ENCODE data around the gene DPP9.
"Not testable (repeated sequence)": the region's sequence is repeated elsewhere in the genome, so short reads cannot be mapped to it uniquely, and the experiment has no call there.

The DPP9 gene

DNA sequence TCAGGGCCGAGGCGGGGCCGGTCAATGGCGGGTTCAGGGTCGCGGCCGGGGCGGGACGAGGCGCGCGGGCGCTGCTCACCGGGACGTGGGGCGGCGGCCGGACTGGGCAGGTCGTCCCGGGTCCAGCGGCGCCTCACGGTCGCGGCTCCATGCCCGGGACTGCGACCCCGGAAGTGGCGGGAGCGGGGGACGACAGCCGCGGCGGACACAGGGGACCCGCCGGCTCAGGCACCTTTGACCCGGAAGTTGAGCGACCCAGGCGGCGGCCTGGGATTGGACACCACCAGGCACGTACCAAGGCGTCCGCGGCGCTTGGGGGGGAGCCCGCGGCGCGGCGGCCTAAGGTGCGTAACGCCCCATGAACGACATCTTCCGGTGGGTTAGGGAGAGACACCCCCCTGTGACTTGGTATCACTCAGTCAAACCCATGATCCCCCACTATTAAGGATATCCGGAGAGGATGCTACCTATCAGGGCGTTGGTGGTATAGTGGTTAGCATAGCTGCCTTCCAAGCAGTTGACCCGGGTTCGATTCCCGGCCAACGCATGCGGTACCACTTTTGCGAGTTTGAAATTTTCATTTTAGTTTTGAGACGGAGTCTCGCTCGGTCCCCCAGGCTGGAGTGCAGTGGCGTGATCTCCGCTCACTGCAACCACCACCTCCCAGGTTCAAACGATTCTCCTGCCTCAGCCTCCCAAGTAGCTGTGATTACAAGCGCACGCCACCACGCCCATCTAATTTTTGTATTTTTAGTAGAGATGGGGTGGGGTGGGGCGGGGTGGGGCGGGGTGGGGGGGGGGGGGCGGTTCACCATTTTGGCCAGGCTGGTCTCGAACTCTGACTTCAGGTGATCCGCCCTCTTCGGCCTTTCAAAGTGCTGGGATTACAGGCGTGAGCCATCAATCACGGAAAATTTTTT is at the start of gene DPP9:
TSS of gene DPP9 (minus strand) at position 248 of the 920 bp plus-strand sequence. CDS start 3,936 bp downstream, outside the sequence.
- DNase-seq: peak; percentile 97 to 98

DNA sequence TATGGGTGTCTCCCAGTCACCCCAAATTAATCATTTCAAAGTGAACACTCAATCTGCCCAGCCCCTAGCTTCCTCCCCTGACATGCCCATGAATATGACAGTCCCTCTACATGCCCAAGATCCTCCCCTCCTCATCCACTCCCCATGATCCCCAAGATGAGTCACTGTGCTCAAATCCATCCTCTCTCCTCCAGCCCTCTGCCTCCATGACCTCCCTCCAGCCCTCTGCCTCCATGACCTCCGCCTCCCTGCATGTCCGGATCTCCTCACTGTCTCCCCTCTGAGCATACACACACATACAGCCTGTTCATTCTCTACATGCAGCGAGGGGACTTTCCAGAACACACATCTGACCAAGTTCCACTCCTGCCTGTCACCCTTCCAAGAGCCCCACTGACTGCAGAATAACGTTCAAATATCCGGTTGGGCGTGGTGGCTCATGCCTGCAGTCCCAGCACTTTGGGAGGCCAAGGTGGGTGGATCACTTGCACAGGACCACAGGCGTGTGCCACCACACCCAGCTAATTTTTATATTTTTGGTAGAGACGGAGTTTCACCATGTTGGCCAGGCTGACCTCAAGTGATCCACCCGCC is 49.5 kb upstream of the DPP9 start:
- DNase-seq: no peak

DNA sequence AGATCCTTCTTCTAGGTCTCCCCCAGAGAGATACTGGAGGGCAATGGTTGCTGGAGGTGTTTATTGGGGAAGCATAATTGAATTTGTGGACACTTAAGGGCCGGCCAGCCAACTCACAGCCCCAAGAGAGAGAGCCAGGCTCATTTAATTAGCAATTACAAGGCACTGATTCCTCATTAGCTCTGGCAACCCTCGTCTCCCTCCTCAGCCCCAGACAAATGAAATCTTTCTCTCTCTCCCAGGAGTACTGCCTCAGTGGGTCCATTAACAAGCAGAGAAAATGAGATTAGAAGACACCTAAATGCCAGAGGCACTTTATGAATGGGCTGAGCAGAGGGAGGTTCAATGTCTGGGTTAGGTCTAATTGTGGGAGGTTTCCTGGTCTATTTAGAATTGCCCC is 48.9 kb upstream of the DPP9 start:
- DNase-seq: no peak

DNA sequence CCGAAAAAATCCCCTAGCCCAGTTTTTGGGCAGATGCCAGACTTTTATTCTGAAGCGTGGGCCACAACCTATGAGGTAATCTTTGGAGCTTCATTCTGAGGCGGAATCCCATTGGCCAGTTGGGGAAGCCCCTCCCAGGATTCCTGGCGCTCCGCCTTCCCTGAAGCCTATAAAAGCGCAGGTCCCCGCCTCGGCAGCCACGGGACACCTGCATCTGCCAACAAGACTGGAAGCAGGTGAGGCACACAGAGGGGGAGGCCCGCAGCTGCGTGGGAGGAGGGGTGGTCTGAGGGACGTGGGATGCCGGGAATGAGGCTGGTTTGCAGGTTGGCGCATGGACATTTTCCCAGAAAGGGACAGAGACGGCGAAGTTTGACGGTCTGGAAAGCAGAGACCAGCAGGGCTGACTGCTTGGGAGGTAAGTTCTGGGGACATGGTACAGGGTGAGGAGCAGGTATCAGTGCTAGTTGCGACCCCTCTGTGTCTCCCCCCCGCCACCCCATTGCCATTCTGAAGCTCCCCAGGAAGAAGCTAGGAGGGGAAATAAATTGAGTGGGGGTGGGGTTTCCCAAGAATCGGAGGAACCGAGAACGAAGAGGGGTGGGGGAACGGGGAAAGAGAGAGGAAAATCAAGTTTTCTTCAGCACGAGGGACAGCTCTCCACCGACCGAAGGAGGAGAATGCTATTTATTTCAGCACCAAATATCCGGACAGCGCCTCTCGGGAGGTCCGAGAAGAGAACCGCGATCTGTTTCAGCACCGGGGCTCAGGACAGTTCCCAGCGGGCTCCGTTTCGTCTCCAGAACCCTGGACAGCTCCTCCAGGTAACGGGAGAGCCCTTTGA is 45.5 kb upstream of the DPP9 start:
- DNase-seq: peak; percentile 88

DNA sequence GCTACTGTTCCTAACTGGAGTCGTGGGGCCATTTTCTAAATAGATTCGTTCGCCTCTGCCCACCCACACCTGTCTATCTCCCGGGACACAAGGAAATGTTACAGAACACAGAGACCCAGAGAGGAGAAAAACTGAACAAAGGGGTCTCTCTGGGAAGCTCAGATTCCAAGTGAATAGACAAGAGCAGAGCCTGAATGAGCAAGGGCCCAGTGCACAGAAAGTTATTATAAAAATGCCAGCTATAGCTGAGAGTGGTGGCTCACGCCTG is 40.7 kb upstream of the DPP9 start:
- DNase-seq: no peak

DNA sequence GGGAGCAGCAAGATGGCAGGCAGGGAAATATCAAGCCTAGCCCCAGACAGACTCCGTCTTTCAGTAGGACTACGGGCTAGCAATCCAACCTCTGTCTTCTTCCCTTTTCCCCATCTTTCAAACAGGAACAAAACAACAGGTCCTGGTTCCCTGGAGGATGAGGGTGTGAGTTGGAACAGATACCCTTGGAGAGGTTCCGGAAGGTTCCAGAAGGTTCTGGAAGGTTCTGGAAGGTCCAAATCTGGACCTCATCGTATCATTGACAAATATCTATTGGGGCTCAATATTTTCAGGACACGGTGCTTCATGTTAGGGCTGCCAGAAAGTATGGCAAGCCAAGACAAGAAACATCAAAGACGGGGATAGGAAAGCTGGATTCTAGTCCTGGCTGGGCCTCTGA is 39.4 kb upstream of the DPP9 start:
- DNase-seq: no peak

DNA sequence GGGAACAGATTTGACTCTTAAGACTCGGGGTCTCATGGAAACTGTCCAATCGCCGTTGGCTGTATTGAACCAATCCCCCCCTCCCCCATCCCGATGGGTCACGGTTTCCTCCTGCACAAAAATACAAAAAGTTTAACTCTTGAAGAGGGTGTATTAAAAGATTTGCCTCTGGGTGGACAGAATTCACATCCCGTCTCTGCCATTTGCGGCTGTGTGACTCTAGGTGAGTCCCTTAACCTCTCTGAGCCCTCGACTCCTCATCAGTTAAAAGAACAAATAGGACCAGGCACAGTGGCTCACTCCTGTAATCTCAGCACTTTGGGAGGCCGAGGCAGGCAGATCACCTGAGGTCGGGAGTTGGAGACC is 36.6 kb upstream of the DPP9 start:
- DNase-seq: no peak

DNA sequence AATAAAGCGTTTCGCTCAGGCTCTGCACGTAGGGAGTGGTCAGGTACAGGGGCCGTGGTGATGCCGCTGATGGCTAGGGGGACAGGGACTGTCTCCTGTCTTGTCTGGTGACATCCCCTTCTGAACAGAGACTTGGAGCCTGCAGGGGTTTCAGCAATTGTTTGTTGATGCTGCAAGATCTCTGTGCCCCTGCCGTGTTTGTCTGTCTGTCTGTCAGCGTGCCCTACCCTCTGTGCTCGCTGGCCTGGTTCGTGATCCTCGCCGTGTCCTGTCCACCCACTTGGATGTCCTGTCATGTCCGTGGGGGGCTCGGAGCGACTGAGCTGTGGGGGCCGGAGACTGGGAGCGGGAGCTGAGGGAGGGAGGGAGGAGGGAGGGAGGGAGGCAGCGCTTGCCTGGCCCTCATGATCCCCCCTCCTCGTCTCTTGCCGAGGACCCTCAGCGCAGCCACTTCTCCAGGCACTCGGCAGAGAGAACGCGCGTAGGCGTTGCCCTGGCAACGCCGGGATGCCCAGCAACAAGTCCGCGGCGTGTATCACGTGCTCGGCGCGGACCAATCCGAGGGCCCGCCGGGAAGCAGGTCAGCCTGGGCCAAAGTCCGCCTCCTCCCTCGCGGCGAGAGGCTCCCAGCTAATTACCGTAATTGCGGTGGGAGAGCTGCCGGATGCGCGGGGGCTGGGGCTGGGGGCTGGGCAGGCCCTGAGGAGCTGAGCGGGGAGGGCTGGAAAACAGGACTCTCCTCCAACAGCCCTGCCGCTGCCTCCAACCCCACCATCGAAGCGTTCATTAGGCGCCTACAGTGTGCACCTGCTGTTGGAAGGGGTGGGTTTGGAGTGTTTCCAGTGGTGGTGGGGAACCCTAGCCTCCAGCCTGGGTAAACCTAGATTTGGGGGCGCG is 36.0 kb upstream of the DPP9 start:
- DNase-seq: peak; percentile 50 to 55

DNA sequence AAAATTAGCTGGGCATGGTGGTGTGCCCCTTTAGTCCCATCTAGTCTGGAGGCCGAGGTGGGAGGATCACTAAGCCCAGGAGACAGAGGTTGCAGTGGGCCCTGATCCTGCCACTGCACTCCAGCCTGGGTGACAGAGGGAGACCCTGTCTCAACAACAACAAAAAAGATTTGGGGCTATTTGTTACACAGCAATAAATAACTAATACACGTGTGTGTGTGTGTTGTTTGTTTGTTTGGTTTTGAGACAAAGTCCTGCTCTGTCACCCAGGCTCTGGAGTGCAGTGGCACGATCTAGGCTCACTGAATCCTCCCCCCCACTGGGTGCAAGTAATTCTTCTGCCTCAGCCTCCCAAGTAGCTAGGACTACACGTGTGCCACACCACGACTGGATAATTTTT is 35.0 kb upstream of the DPP9 start:
- no peak for DNase-seq

DNA sequence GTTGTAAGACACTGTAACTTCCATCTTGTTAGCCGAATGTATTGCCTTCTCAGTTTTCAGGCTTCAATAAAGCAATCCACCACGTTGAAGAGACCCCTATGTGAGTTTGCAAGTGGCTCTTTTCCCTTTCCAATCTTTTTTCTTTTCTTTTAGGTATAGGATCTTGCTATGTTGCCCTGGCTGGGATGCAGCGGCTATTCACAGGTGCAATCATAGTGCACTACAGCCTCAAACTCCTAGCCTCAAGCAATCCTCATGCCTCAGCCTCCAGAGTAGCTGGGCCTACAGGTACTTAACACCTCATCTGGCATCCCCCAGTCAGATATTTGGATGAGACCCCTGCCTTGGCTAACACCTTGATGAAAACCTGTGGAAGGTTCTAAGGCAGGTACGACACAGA is 34.4 kb upstream of the DPP9 start:
- no peak for DNase-seq

DNA sequence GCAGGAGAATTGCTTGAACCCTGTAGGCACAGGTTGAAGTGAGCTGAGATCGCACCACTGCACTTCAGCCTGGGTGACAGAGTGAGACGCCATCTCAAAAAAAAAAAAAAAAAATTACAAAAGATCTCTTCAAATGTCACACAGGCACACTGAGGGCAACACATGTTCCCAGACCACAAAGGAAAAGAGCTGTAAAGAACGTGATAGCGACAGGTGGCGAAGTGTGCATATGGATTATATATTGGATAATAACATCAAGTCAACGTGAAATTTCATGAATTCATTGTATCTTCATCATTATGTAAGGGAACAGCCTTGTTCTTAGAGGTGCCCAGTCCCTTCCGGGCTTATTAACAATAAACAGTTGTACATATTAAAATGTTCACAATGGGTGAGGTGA is 31.8 kb upstream of the DPP9 start:
- no peak for DNase-seq

DNA sequence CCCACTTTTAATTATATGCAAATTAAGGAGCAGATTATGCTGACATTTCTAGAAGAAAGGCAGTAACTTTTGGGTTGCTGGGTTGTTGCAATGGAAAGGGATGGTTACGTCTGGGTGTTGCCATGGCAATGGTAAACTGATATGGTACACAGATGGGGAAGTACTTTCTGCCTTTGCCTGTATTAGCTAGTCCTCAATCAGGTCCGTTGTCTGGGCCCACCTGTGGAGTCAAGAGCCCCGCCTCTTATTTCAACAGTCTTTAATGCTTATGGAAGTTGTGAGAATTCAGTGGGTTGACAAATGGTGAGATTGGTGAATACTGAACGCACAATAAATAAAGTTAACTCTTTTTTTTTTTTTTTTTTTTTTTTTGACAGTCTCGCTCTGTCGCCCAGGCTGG is 30.6 kb upstream of the DPP9 start:
- DNase-seq: peak in 1 of 2 experiments; percentile 8

DNA sequence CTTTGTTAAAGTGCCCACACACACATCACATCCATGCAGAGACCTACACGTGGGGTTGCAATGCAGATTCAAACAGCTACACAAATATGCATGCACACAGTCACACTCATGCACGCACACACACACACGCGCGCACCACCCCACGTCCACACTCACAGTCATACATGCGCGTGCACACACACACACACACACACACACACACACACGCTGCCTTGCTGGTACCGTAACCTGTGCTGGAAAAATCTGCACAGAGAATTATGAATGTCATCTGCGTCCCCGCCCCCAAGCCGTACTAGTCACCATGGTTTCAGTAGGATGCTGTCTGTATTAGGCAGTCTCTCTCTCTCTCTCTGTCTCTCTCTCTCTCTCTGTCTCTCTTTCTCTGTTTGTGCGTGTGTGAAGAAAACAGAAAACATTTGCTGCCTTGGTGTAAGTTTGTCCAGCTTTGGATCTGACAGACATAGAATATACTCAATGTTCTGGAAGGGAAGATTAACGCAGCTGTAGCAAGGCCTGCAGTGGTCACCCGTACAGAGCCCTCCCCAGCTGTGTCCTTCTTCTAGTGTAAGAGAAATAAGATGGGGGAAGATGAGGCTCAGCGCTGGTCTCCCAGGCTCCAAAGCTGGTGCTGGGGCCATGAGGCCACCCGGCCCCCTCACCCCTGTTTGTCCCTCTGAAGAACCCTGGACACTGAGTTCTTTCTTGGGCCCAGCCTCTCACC is 26.4 kb upstream of the DPP9 start:
- no peak for DNase-seq

DNA sequence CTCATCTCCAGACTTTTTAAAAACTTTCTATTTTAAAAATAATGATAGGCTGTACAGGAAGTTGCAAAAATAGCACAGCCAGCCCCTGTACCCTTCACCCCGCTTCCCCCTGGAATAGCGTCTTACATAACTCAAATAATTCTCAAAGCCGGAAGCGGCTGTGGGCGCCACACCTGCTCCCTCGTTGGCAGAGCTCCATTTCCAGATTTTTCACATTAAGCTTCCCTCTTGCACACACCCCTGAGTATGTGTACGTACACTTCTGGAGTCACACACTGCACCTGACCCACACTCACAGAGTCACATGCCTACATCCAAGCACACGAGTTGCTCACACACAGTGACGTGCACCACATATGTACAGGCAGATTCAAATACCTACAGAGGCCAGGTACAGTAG is 24.9 kb upstream of the DPP9 start:
- DNase-seq: no peak

DNA sequence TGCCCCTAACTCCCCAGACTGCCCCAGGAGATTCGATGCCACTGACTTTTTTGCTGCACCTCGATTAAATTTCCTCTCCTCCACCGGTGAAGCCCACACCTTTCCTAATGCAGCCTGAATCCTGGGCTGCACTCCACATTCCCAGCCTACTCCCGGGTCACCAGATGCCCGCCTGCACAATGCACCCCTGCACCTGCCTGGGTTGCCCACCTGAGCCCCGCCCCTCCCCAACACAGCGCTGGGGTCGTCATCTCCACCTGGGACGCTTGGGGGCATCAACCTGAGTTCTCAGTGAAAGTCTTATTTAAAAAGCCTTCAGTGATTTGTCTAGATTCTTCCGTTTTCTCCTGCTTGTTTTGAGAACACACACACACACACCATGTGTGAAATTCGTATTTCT is 24.5 kb upstream of the DPP9 start:
- no peak for DNase-seq

DNA sequence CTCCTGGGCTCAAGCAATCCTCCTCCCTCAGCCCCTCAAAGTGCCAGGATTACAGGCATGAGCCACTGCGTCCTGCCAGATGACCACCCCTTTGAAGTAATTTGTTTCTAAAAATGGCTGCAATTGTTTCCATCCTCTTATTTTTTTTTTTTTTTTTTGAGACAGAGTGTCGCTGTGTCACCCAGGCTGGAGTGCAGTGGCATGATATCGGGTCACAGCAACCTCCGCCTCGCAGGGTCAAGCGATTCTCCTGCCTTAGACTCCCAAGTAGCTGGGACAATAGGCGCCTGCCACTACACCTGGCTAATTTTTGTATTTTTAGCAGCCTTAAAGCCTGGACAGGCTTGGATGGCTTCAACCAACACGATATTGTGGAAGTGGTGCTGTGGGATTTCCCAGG is 22.3 kb upstream of the DPP9 start:
- DNase-seq: no peak

DNA sequence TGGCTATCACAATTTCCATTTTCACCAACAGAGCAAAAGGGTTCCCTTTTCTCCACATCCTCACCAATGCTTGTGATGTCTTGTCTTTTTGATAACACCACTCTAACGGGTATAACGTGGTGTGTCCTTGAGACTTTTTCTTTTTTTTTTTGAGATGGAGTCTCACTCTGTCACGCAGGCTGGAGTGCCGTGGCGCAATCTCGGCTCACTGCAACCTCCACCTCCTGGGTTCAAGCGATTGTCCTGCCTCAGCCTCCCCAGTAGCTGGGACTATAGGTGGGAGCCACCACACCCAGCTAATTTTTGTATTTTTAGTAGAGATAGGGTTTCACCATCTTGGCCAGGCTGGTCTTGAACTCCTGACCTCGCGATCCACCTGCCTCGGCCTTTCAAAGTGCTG is 21.5 kb upstream of the DPP9 start:
- not testable (repeated sequence) for DNase-seq

DNA sequence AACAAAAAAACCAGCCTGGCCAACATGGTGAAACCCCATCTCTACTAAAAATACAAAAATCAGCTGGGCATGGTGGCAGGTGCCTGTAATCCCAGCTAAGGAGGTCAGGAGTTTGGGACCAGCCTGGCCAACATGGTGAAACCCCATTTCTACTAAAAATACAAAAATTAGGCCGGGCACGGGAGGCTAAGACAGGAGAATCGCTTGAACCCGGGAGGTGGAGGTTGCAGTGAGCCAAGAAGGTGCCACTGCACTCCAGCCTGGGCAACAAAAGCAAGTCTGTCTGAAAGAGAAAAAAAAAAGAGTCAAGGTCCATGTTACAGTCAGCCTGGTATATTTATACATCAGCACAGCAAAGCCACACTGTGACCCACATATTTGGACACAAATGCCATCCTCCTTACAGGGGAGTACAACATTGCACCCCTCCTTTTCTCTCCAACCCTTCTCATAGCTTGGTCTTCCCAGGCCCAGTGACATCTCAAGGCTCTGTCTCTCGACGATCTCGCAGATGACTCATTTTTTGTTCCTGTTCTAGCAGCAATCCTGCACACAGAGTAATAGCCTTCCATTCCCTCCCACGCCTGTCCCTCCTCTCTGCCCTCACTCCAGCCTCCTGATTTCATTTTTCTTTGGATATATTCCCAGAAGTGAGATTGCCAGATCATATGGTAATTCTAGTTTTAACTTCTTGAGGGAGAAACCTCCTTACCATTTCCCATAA is 21.0 kb upstream of the DPP9 start:
- DNase-seq: peak; percentile 31 to 49

DNA sequence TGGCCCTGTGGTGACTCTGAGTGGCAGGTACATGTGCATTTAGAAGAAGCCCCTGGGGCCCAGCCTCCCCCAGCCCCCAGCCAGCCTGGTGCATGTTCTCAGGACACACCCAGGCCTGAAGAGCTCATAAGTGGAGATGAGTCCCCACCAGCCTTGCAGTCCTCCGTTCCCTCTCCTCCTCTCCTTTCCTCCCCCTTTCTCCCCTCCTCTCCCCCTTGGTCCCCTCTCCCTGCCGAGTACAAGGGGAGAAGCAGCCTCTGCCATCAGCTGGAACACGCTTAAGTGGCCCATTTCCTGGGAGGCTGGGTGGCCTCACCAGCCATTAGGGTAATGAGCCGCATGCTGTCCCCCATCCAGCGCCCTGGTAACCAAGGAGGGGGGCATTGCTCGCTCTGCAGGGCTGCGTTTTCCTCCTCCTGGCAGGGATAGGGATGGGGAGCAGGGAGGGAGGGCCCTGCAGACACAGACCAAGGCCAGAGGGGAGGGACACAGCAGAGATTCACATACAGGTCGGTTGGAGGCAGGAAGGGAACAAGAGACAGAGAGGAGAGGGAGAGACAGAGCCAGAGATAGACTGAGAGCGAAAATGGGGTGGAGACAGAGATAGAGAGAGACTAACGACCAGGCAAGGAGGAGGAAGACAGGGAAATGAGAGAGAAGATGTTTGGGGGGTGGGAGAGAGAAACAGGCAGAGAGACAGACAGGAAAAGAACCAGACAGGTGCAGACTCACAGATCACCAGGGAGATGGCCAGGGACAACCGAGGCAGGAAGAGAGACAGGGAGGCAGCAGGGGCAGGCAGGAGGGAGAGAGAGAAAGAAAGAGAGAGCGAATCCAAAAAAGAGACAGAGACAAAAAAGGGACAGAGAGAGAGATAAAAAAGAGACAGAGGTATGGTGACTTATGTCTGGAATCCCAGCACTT is 19.3 kb upstream of the DPP9 start:
- no peak for DNase-seq

DNA sequence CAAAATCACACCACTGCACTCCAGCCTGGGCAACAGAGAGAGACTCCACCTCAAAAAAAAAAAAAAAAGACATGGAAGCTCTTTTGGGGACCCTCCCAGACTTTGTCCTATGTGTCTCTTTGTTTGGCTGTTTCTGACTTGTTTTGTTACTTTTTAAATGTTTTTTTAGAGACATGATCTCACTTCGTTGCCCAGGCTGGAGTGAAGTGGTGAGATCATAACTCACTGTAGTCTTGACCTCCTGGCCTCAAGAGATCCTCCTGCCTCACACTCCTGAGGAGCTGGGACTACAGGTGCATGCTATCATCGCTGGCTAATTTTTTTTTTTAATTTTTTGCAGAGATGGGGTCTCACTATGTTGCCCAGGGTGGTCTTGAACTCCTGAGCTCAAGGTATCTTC is 16.4 kb upstream of the DPP9 start:
- DNase-seq: no peak
